Lung microvascular endothelial cell (primary cell): Measurements from ENCODE around the gene AFM. TPM values are rescaled to one million over a fixed set of nuclear protein-coding genes. Genes with fewer than 3 reads are reported as not detected.
A peak's percentile ranks its signal among the peaks of the same experiment; 100 is the strongest.

Experiments
- DNase-seq, 2 donors: peaks; one replicate each; pipeline versions ENCODE4 v3.0.0 to v3.0.0-alpha.2; 2010; ENCODE audit warnings: low read depth in 2 of 2
- total RNA-seq: library from RNA; depleted of rRNA; stranded (reverse); fragments of >200 nt; gene quantifications from 2 replicates; pipeline ENCODE4 v1.2.1, GENCODE V29; 2014

The AFM gene
- total RNA-seq, 1 donor from 2014 or later: not detected

- DNase-seq: no peak
Observed at GRCh38 chr4:73448448-73449203, 32.9 kb upstream of the AFM start.

- peak; percentile 13 to 60 for DNase-seq
Observed at GRCh38 chr4:73450398-73451004, 31.0 kb upstream of the AFM start.

GRCh38 chr4:73451404-73451803 lies 30.1 kb upstream of the AFM start:
- peak; percentile 2 to 7 for DNase-seq

- no peak for DNase-seq
Observed at GRCh38 chr4:73451981-73452747, 29.4 kb upstream of the AFM start.

- no peak for DNase-seq
Observed at GRCh38 chr4:73452953-73453700, 28.4 kb upstream of the AFM start.

- DNase-seq: no peak
Observed at GRCh38 chr4:73453701-73454005, 27.9 kb upstream of the AFM start.

GRCh38 chr4:73454920-73455319 lies 26.6 kb upstream of the AFM start:
- no peak for DNase-seq

GRCh38 chr4:73456177-73457022 lies 25.1 kb upstream of the AFM start:
- no peak for DNase-seq

GRCh38 chr4:73458184-73459047 lies 23.1 kb upstream of the AFM start:
- DNase-seq: no peak

- DNase-seq: no peak
Observed at GRCh38 chr4:73459048-73459421, 22.5 kb upstream of the AFM start.

GRCh38 chr4:73460913-73461522 lies 20.5 kb upstream of the AFM start:
- DNase-seq: no peak

- no peak for DNase-seq
Observed at GRCh38 chr4:73468170-73468569, 13.4 kb upstream of the AFM start.

- no peak for DNase-seq
Observed at GRCh38 chr4:73470728-73471127, 10.8 kb upstream of the AFM start.

GRCh38 chr4:73477176-73477575 lies 4.4 kb upstream of the AFM start:
- DNase-seq: no peak

GRCh38 chr4:73479323-73479722 lies 2.2 kb upstream of the AFM start:
- no peak for DNase-seq

GRCh38 chr4:73485085-73485484 lies 3.5 kb downstream of the AFM start:
- no peak for DNase-seq

GRCh38 chr4:73485596-73485995 lies 4.1 kb downstream of the AFM start:
- DNase-seq: no peak

GRCh38 chr4:73486497-73486896 lies 5.0 kb downstream of the AFM start:
- DNase-seq: no peak

- DNase-seq: no peak
Observed at GRCh38 chr4:73487233-73487632, 5.7 kb downstream of the AFM start.
